Activated gamma-delta T cell (primary cell): ENCODE results near the gene MGLL.
"Not testable (repeated sequence)": the region's sequence is repeated elsewhere in the genome, so short reads cannot be mapped to it uniquely, and the experiment has no call there.

Source experiments
- DNase-seq: peaks from one replicate; lab custom pipeline; 2025; lab: John Stamatoyannopoulos, UW

The MGLL gene

GRCh38 chr3:127656906-127657305 lies 165.4 kb downstream of the MGLL start:
- DNase-seq: no peak

- no peak for DNase-seq
Measured at GRCh38 chr3:127655641-127656040, 166.7 kb downstream of the MGLL start.

GRCh38 chr3:127654993-127655392 lies 167.3 kb downstream of the MGLL start:
- DNase-seq: not testable (repeated sequence)

GRCh38 chr3:127654374-127654773 lies 167.9 kb downstream of the MGLL start:
- DNase-seq: no peak

- DNase-seq: no peak
Measured at GRCh38 chr3:127652246-127652995, 169.9 kb downstream of the MGLL start.

GRCh38 chr3:127651516-127652172 lies 170.7 kb downstream of the MGLL start:
- DNase-seq: no peak

- no peak for DNase-seq
Measured at GRCh38 chr3:127650236-127650635, 172.1 kb downstream of the MGLL start.

GRCh38 chr3:127647845-127648204 lies 174.5 kb downstream of the MGLL start:
- no peak for DNase-seq

- DNase-seq: no peak
Measured at GRCh38 chr3:127647166-127647844, 175.0 kb downstream of the MGLL start.

GRCh38 chr3:127646501-127647046 lies 175.7 kb downstream of the MGLL start:
- DNase-seq: no peak

- DNase-seq: no peak
Measured at GRCh38 chr3:127645371-127646015, 176.8 kb downstream of the MGLL start.

GRCh38 chr3:127644641-127645370 lies 177.5 kb downstream of the MGLL start:
- no peak for DNase-seq

- DNase-seq: no peak
Measured at GRCh38 chr3:127640042-127640355, 182.3 kb downstream of the MGLL start.

- DNase-seq: no peak
Measured at GRCh38 chr3:127639173-127640041, 182.9 kb downstream of the MGLL start.
